ENCODE measurements around the gene SKA1.
"Not testable (repeated sequence)": the region's sequence is repeated elsewhere in the genome, so short reads cannot be mapped to it uniquely, and the experiment has no call there.

The SKA1 gene

DNA sequence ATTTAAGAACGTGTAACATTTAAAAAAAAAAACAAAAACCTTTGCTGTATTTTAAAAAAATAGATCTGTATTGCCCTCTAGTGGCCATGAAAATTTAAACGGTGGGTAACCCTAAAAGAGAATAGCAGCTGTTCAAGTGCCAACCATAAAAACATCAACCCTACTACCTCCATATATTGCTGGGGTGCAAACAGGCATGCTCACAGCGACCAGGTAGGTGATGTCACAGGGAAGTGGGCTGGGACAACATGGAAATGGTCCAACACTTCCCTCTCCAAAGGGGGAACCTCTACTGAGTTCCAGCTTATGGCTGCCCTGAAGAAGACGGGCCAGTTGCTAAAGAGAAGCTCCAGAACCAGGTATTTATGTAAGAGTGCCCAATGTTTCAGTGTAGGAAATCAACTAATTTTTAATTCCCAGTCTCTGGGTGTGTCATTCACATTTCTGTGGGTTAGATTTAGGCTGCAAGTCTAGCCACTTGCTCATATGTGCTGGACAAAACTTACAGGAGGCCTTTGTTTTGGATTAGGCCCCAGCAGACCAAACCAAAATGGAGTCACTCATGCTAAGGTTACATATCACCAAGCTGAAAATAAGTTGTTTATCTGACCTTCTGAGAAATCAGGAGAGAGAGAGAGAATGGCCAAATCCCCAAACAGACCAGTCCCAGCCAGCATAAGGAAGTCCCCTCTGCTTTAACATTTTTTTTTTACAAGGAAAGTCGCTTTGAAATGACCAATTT lies 54.5 kb downstream of the SKA1 start:
- no peak for DNase-seq (ENCODE audit: low read depth in 2 of 2)

- DNase-seq (ENCODE audit: low read depth in 2 of 2): no peak
Measured at GRCh38 chr18:50432915-50433314, 58.1 kb downstream of the SKA1 start.

DNA sequence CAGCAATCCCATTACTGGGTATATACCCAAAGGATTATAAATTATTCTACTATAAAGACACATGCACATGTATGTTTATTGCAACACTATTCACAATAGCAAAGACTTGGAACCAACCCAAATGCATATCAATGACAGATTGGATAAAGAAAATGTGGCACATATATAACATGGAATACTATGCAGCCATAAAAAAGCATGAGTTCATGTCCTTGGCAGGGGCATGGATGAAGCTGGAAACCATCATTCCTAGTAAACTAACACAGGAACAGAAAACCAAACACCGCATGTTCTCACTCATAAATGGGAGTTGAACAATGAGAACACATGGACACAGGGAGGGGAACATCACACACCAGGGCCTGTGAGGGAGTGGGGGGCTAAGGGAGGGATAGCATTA lies 61.9 kb downstream of the SKA1 start:
- DNase-seq (ENCODE audit: low read depth in 2 of 2): not testable (repeated sequence)

DNA sequence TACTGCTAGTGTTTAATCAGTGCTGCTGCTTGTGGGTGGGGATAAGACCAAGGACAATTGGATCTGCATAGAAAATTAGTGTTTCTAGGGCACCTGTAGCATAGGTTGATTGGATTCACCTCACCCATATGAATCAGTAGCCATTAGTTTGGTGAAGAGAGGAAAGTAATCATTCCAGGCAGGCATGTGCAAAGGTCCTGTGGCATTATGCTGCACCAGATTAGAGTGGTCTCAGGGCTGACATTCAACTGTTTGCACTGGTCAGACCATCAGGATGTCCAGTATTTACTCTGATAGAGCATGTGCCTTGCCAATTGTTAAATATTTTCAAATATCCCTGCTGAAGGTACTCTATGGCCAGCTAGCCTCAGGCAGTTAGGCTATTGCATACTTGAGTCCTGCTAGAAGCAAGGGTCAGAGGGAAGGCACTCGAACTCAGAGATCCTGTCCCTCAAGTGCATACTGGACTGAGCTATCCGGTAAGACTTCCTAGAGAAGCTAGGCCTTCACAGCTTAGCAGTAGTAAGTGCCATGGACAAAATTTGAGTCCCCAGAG lies 64.7 kb downstream of the SKA1 start:
- DNase-seq (ENCODE audit: low read depth in 2 of 2): no peak

DNA sequence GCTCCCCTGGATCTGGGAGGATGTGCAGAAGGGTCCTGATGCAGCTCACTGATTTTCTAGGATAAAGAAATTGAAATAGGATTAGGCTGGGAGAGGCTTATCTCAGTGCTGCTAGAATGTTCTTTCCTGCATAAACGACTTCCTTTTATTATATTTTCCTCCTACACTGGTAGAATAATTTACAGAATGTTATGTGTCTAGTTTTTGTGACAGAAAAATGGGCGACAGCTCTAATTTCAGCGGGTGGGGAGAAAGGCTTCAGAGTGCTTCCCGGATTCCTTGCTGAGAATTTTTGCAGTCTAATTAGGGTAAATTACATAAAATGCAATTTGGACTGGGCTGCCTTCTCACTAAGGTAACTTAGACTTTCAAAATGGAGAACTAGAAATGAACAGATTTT lies 66.2 kb downstream of the SKA1 start:
- DNase-seq (ENCODE audit: low read depth in 2 of 2): no peak

GRCh38 chr18:50441501-50441900 lies 66.7 kb downstream of the SKA1 start:
- DNase-seq (ENCODE audit: low read depth in 2 of 2): no peak

Data from activated CD4-positive, alpha-beta T cell treated with anti-CD3 and anti-CD28 coated beads for 24 hours (primary cell).